Thoracic aorta (tissue), 2 donors: Measurements from ENCODE around the gene TBRG4. TPM values are rescaled to one million over a fixed set of nuclear protein-coding genes. Genes with fewer than 3 reads are reported as not detected.

Experiments used
- ATAC-seq: fragments of 150-250 bp; one replicate; pipeline ENCODE4 v1.8.0; 2017; ENCODE audit warnings: low read depth; ENCODE audit not compliant: insufficient number of reproducible peaks, low FRiP score
- DNase-seq: peaks from one replicate; pipeline ENCODE4 v3.0.0-alpha.2; 2020; ENCODE audit warnings: low spot score
- H3K27ac ChIP-seq, 2 donors: fragments of 200-600 bp; sonication (generic); 1 replicate in 1 of 2; 2 replicates in 1 of 2; pipeline ENCODE4 v1.5.1; 2016; ENCODE audit warnings: mild to moderate bottlenecking in 2 of 2, moderate library complexity in 2 of 2
- H3K27me3 ChIP-seq: fragments of 200-600 bp; sonication (generic); replicated peaks from 2 replicates; pipeline ENCODE4 v1.6.0; 2016; ENCODE audit warnings: mild to moderate bottlenecking; ENCODE audit not compliant: insufficient read depth
- H3K36me3 ChIP-seq: fragments of 200-600 bp; sonication (generic); one replicate; pipeline ENCODE4 v1.5.1; 2016
- H3K4me1 ChIP-seq, 2 donors: fragments of 200-600 bp; sonication (generic); 1 replicate in 1 of 2; 2 replicates in 1 of 2; pipeline versions ENCODE4 v1.5.1 to v1.6.0; 2016; ENCODE audit warnings: low read depth in 2 of 2, mild to moderate bottlenecking in 1 of 2; ENCODE audit not compliant: control insufficient read depth in 1 of 2
- H3K4me3 ChIP-seq: fragments of 200-600 bp; sonication (generic); 2 replicates; pipeline ENCODE4 v1.5.1; 2016; ENCODE audit warnings: mild to moderate bottlenecking
- H3K9me3 ChIP-seq: fragments of 200-600 bp; sonication (generic); 2 replicates; pipeline ENCODE4 v1.5.1; 2016
- CTCF ChIP-seq: fragments of 200-600 bp; sonication (generic); IDR thresholded peaks from one replicate; pipeline ENCODE4 v1.5.1; 2019; ENCODE audit warnings: antibody characterized with exemption
- total RNA-seq, 2 donors: library from RNA; depleted of rRNA; stranded (reverse); fragments of >200 nt; gene quantifications; one replicate each; pipeline versions ENCODE4 v1.1.0 to v1.2.3, GENCODE V29; 2016

Gene TBRG4
- total RNA-seq, 2 donors from 2014 or later, result 47.8 to 67.1 TPM

- Histone ChIP-seq H3K36me3 (peaks cover 71% of the 10 kb centered on the region), H3K4me1 (peaks cover 13 to 25% of the 10 kb centered on the region in 2 donors), H3K27me3 (no peaks in the 10 kb centered on the region), H3K4me3 (no peak overlapping the region), H3K9me3 (no peaks in the 10 kb centered on the region), H3K27ac (no peak overlapping the region)
- TF ChIP-seq CTCF, result no peak
- DNase-seq, result no peak
- ATAC-seq, result no peak
These were observed 4.7 kb downstream of the TBRG4 start for GRCh38 chr7:45106820-45107219.

GRCh38 chr7:45105588-45106188 is 5.8 kb downstream of the TBRG4 start:
- DNase-seq, result no peak
- Histone ChIP-seq H3K4me3 (no peak overlapping the region), H3K4me1 (peaks cover 11 to 22% of the 10 kb centered on the region in 2 donors), H3K36me3 (peaks cover 82% of the 10 kb centered on the region), H3K9me3 (no peaks in the 10 kb centered on the region), H3K27me3 (no peaks in the 10 kb centered on the region), H3K27ac (no peak overlapping the region)
- TF ChIP-seq CTCF, result no peak
- no peak for ATAC-seq

- Histone ChIP-seq H3K4me1 (peaks cover 6 to 15% of the 10 kb centered on the region in 2 donors), H3K4me3 (no peak overlapping the region), H3K36me3 (peaks cover 89% of the 10 kb centered on the region), H3K27me3 (no peaks in the 10 kb centered on the region), H3K9me3 (no peaks in the 10 kb centered on the region), H3K27ac (no peak overlapping the region)
- TF ChIP-seq CTCF, result no peak
- ATAC-seq, result no peak
- DNase-seq, result no peak
These were observed 6.5 kb downstream of the TBRG4 start for GRCh38 chr7:45104844-45105587.

- Histone ChIP-seq H3K4me1 (peaks cover 5 to 14% of the 10 kb centered on the region in 2 donors), H3K36me3 (peaks cover 93% of the 10 kb centered on the region), H3K27ac (no peak overlapping the region), H3K9me3 (no peaks in the 10 kb centered on the region), H3K4me3 (no peak overlapping the region), H3K27me3 (no peaks in the 10 kb centered on the region)
- DNase-seq (no peak), ATAC-seq (no peak)
- no peak for TF ChIP-seq CTCF
These were observed 7.3 kb downstream of the TBRG4 start for GRCh38 chr7:45103958-45104843.
